Hepatocyte (in vitro differentiated cells): ENCODE measurements around the gene MVB12B. TPM values are rescaled to one million over a fixed set of nuclear protein-coding genes. Genes with fewer than 3 reads are reported as not detected.

Experiments used
- DNase-seq: peaks from one replicate; pipeline ENCODE4 v3.0.0-alpha.2; 2016; ENCODE audit warnings: low spot score
- H2AFZ ChIP-seq: fragments of 200-600 bp; sonication (generic); 2 replicates; pipeline ENCODE4 v1.6.0; 2016; ENCODE audit warnings: antibody characterized with exemption, mild to moderate bottlenecking
- H3K27ac ChIP-seq: fragments of 200-600 bp; sonication (generic); 2 replicates; pipeline ENCODE4 v1.5.1; 2016; ENCODE audit warnings: mild to moderate bottlenecking
- H3K27me3 ChIP-seq: fragments of 200-600 bp; sonication (generic); 2 replicates; pipeline ENCODE4 v1.6.1; 2016
- H3K36me3 ChIP-seq: fragments of 200-600 bp; sonication (generic); replicated peaks from 2 replicates; pipeline ENCODE4 v1.5.1; 2016; ENCODE audit warnings: low read depth; ENCODE audit not compliant: insufficient read depth
- H3K4me1 ChIP-seq: fragments of 200-600 bp; sonication (generic); 2 replicates; pipeline ENCODE4 v1.5.1; 2016; ENCODE audit warnings: mild to moderate bottlenecking, moderate library complexity; ENCODE audit not compliant: insufficient read depth
- H3K4me2 ChIP-seq: fragments of 200-600 bp; sonication (generic); 2 replicates; pipeline ENCODE4 v1.6.0; 2016
- H3K4me3 ChIP-seq: fragments of 200-600 bp; sonication (generic); 2 replicates; pipeline ENCODE4 v1.5.1; 2016; ENCODE audit warnings: mild to moderate bottlenecking
- H3K79me2 ChIP-seq: fragments of 200-600 bp; sonication (generic); 2 replicates; pipeline ENCODE4 v1.6.0; 2017; ENCODE audit warnings: mild to moderate bottlenecking
- H3K9me2 ChIP-seq: fragments of 200-600 bp; sonication (generic); replicated peaks from 2 replicates; pipeline ENCODE4 v1.6.0; 2017; ENCODE audit warnings: mild to moderate bottlenecking; ENCODE audit not compliant: insufficient read depth
- H3K9me3 ChIP-seq: fragments of 200-600 bp; sonication (generic); 2 replicates; pipeline ENCODE4 v1.5.1; 2016; ENCODE audit warnings: low read depth, mild to moderate bottlenecking
- H4K20me1 ChIP-seq: fragments of 200-600 bp; sonication (generic); 2 replicates; pipeline ENCODE4 v1.6.0; 2016; ENCODE audit warnings: mild to moderate bottlenecking; ENCODE audit not compliant: insufficient read depth, poor library complexity, severe bottlenecking
- EZH2 ChIP-seq: fragments of 200-600 bp; sonication (generic); IDR thresholded peaks from 2 replicates; pipeline ENCODE4 v1.6.1; 2016; ENCODE audit warnings: antibody characterized with exemption, mild to moderate bottlenecking, borderline replicate concordance
- EZH2phosphoT487 ChIP-seq: fragments of 200-600 bp; sonication (generic); IDR thresholded peaks from one replicate; pipeline ENCODE4 v1.6.1; 2018; ENCODE audit warnings: antibody characterized with exemption, mild to moderate bottlenecking, low read depth, moderate library complexity; ENCODE audit not compliant: unreplicated experiment, severe bottlenecking
- WGBS: methylation state at CpG from one replicate; pipeline ENCODE4 v1.1.6; 2016; ENCODE audit warnings: low lambda C conversion rate; ENCODE audit errors: missing lambda C conversion rate; 5-methylcytosine and 5-hydroxymethylcytosine counted together
- polyA plus RNA-seq: library from polyadenylated mRNA; unstranded; fragments of >200 nt; fragmentation: Nextera tagmentation; extraction: Ambion mirVana; gene quantifications from 2 replicates; pipeline ENCODE4 v1.2.1, GENCODE V29; 2016
- total RNA-seq: library from RNA; depleted of rRNA; stranded (reverse); fragments of >200 nt; gene quantifications from 2 replicates; pipeline ENCODE4 v1.2.3, GENCODE V29; 2014
- TF ChIP-seq, protein P1 (sequence below): fragments of 200-600 bp; sonication (generic); IDR thresholded peaks from 2 replicates; pipeline ENCODE4 v1.5.1; 2016; ENCODE audit warnings: antibody characterized with exemption, mild to moderate bottlenecking; ENCODE audit not compliant: poor library complexity

Gene MVB12B
- total and polyA plus RNA-seq, 2 experiments from 2014 or later, result 11.8 to 12.1 TPM

DNA sequence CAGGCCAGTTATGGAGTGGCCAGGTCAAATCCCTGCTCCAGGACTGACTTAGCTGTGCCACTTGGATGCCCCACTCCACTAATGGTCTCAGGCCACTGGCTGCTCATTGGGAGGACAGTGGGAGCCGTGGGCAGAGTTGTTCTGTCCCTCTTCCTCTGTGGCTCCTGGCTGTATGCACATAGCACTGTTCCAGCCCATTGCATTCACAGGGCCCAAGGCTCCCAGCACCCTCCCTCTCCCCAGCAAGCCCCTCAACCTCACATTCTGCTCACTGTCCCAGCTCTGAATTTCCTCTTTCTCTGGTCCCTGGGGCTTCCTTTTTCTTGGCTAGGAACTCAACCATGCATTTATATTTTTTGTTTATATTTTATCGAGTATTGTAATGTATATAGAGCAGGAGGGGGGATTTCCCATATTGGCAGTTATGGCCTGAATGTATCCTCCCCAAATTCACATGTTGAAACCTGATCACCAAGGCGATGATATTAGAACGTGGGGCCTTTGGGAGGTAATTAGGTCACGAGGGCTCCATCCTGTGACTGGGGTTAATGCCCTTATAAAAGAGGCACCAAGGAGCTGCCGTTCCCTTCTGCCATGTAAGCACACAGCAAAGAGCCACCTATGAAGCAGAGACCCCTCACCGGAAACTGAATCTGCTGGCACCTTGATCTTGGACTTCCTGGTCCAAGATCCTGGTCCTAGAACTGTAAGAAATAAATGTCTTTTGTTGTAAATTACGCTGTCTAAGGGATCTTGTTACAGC is 17.0 kb upstream of the MVB12B start:
- no peak overlapping the region for H3K27ac ChIP-seq
- no peaks in the 10 kb centered on the region for H3K79me2 ChIP-seq
- no peaks in the 10 kb centered on the region for H3K4me1 ChIP-seq
- H4K20me1 ChIP-seq, result no peaks in the 10 kb centered on the region
- H3K27me3 ChIP-seq, result no peaks in the 10 kb centered on the region
- WGBS, result 63% methylated on average over 7 of the region's 8 CpGs
- H3K4me2 ChIP-seq, result no peak overlapping the region
- no peak overlapping the region for H2AFZ ChIP-seq
- H3K36me3 ChIP-seq, result no peaks in the 10 kb centered on the region
- no peak for DNase-seq
- no peak overlapping the region for H3K4me3 ChIP-seq
- TF ChIP-seq EZH2 (no peak), EZH2phosphoT487 (no peak)
- TF ChIP-seq, protein P1, sequence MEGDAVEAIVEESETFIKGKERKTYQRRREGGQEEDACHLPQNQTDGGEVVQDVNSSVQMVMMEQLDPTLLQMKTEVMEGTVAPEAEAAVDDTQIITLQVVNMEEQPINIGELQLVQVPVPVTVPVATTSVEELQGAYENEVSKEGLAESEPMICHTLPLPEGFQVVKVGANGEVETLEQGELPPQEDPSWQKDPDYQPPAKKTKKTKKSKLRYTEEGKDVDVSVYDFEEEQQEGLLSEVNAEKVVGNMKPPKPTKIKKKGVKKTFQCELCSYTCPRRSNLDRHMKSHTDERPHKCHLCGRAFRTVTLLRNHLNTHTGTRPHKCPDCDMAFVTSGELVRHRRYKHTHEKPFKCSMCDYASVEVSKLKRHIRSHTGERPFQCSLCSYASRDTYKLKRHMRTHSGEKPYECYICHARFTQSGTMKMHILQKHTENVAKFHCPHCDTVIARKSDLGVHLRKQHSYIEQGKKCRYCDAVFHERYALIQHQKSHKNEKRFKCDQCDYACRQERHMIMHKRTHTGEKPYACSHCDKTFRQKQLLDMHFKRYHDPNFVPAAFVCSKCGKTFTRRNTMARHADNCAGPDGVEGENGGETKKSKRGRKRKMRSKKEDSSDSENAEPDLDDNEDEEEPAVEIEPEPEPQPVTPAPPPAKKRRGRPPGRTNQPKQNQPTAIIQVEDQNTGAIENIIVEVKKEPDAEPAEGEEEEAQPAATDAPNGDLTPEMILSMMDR, result no peak
- no peaks in the 10 kb centered on the region for H3K9me3 ChIP-seq
- no peaks in the 10 kb centered on the region for H3K9me2 ChIP-seq

DNA sequence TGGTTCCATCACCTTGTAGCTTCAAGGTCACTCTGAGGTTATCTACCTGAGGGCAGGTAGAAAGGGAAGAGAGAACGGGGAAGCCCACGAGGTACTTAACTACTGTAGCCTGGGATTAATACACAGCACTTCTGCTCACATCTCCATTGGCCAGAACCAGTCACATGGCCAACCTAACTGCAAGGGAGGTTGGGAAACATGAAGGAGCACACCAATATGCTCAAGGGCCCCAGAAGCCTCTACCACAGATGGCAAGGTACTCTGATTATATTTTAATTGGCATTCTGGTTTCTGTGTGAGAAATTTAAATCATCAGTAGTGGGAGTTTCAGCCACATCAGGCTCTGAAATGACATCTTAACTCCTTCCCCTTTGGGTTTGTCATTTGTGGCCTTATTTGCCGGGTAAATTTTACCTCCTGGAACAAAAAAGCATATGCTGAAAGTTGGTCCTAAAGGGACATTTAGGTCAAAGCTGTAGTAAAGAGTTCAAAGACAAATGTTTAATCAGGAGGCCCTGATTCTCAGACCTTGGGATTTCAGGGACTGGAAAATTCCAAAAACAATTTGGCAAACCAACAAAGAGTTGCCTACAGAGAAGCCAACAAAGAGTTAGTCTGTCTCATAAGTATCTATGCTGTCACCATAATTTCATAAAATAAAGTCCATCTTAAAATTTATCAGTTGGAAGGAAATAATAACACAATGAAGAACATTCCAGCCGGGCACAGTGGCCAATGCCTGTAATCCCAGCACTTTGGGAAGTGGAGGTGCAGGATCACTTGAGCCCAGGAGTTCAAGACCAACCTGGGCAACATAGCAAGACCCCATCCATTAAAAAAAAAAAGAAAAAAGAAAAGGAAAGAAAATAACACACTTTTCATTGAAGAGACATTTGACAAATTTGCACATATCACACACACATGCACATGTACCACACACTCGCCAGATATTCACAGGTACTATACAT is 13.8 kb upstream of the MVB12B start:
- Histone ChIP-seq H3K9me3 (no peaks in the 10 kb centered on the region), H3K9me2 (no peaks in the 10 kb centered on the region), H4K20me1 (no peaks in the 10 kb centered on the region), H3K4me1 (no peaks in the 10 kb centered on the region), H3K79me2 (no peaks in the 10 kb centered on the region), H3K4me2 (no peak overlapping the region), H3K36me3 (no peaks in the 10 kb centered on the region), H2AFZ (no peak overlapping the region), H3K27ac (no peak overlapping the region), H3K4me3 (no peak overlapping the region), H3K27me3 (no peaks in the 10 kb centered on the region)
- no peak for DNase-seq
- TF ChIP-seq EZH2 (no peak), EZH2phosphoT487 (no peak)
- TF ChIP-seq, protein P1, result no peak
- 90% methylated on average over 5 of the region's 5 CpGs for WGBS

DNA sequence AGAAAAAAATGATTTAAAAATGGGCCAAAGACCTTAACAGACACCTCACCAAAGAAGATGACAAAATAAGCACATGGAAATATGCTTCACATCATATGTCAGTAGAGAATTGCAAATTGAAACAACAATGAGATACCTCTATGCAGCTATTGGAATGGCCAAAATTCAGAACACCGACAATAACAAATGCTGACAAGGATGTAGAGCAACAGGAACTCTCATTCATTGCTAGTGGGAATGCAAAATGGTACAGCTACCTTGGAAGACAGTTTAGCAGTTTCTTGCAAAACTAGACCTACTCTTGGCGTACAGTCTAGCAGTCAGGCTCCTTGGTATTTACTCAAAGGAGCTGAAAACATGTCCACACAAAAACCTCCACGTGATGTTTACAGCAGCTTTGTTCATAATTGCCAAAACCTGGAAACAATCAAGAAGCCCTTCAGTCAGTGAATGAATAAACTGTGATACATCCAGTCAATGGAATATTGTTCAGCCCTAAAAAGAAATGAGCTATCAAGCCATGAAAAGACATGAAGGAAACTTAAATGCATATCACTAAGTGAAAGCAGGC is 10.5 kb upstream of the MVB12B start:
- no peak for TF ChIP-seq EZH2phosphoT487
- TF ChIP-seq, protein P1, result no peak
- TF ChIP-seq EZH2, result no peak
- H3K27me3 ChIP-seq, result no peaks in the 10 kb centered on the region
- H3K4me2 ChIP-seq, result no peak overlapping the region
- no peak for DNase-seq
- H2AFZ ChIP-seq, result no peak overlapping the region
- 91% methylated on average over 3 of the region's 3 CpGs for WGBS
- H3K4me1 ChIP-seq, result no peaks in the 10 kb centered on the region
- H3K36me3 ChIP-seq, result no peaks in the 10 kb centered on the region
- H3K9me2 ChIP-seq, result no peaks in the 10 kb centered on the region
- H3K9me3 ChIP-seq, result no peaks in the 10 kb centered on the region
- no peak overlapping the region for H3K27ac ChIP-seq
- H4K20me1 ChIP-seq, result no peaks in the 10 kb centered on the region
- H3K79me2 ChIP-seq, result no peaks in the 10 kb centered on the region
- H3K4me3 ChIP-seq, result no peak overlapping the region
